ENCODE results near the gene JUNB.

JUNB gene

GRCh38 chr19:12791345-12792050, at the start of gene JUNB:
JUNB (plus strand) TSS chr19:12791486; CDS start chr19:12791772, 286 bp downstream.
- peak; percentile 97 for DNase-seq

DNA sequence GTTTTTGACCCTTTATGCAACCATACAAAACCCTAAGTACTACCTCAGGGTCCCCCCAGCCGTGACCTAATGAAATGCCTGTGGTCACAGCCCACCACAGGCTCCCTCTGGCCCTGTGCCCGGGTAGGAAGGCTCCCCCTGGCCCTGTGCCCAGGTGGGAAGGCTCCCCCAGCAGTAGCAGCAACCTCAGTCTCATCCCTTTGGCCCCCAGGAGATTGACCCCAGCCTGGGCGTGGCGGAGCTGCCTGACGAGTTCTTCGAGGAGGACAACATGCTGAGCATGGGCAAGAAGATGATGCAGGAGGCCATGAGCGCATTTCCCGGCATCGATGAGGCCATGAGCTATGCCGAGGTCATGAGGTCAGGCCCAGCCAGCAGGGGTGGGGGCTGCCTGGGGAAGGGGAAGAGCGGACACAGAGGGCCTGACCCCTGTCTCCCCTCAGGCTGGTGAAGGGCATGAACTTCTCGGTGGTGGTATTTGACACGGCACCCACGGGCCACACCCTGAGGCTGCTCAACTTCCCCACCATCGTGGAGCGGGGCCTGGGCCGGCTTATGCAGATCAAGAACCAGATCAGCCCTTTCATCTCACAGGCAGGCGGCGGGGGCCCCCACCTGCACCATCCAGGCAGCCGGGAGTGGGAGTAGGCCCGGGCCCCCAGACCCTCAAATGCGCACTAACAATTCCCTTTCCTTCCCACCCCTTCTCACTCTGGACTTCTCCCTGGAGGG, 46.0 kb upstream of the JUNB start:
- DNase-seq: peak; percentile 44

GRCh38 chr19:12748489-12748888, 42.8 kb upstream of the JUNB start:
- no peak for DNase-seq

DNA sequence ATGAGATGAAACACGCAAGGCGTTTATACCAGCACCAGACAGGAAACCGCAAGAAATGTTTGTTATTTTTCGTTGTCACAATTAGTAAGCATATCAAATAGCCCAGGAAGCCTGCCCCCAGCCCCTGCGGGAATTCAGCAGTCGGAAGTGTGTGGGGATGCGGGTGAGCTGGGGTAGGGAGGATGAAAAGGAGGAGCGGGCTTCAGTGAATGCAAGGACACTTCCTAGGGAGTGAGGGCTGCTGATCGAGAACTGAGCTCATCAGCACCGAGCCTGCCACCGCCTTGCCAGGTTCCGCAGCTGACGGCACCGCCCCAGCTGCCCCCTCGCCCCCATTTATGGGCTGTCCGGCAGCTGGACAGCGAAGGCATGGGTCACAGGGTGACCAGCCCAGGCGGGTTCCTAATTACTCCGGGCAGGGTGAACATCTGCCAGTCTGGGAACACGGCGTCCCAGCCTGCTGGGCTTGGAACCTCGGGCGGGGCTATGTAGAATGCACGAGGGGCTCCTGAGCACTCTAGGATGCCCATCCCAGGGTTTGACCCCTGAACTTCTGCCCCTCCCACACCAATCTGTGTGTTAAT, 41.3 kb upstream of the JUNB start:
- peak; percentile 52 for DNase-seq

GRCh38 chr19:12750851-12751250, 40.4 kb upstream of the JUNB start:
- DNase-seq: no peak

- DNase-seq: no peak
Observed at GRCh38 chr19:12751635-12752034, 39.7 kb upstream of the JUNB start, which contains the start of gene BEST2. BEST2 (plus strand) TSS chr19:12751791; CDS start chr19:12752593, 802 bp downstream.

DNA sequence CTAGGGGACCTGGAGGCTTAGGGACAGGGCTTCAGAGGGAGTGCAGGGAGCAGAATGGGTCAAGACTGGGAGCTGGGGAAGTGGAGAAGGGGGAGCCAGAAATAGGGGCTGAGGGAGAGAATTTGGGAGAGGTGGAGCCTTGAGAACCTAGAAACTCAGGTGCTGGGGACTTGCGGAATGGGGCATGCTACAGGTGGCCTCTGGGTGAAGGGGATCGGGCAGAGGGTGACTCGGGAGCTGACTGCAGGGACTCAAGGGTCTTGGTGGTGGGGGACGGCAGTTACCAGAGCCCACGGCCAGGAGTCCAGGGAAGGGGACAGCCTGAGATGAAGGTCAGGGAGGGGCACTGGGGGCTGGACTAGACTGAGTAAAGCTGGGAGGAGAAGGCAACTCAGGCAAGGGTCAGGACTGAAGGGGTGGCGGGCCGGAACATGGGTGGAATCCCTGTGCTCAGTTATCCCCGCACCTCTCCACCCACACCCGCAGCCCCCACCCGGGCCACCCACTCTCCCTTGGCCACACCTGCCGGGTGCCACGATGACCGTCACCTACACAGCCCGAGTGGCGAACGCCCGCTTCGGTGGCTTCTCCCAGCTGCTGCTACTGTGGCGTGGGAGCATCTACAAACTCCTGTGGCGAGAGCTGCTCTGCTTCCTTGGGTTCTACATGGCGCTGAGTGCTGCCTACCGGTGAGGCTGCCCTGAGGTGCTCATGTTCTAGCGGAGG, 39.1 kb upstream of the JUNB start:
- no peak for DNase-seq

DNA sequence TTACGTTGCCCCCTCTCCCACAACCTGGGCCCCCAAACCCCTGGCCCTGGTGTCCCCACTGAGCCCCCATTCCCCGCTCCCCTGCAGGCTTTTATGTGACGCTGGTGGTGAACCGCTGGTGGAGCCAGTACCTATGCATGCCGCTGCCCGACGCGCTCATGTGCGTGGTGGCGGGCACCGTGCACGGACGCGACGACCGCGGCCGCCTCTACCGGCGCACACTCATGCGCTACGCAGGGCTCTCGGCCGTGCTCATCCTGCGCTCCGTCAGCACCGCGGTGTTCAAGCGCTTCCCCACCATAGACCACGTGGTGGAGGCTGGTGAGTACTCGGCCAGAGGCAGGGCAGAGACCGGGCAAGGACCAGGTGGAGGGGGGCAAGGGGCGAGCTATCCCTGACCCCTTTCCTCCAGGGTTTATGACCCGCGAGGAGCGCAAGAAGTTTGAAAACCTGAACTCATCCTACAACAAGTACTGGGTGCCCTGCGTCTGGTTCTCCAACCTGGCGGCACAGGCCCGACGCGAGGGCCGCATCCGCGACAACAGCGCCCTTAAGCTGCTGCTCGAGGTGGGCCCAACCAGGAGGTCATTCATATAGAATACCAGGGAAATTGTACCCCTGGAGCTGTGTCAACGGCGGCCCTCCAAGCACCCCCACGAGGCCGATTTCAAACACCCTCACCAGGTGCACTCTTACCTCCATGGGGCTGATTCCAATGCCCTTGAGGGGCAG, 36.7 kb upstream of the JUNB start:
- DNase-seq: no peak

- no peak for DNase-seq
Observed at GRCh38 chr19:12756150-12756883, 35.0 kb upstream of the JUNB start.

DNA sequence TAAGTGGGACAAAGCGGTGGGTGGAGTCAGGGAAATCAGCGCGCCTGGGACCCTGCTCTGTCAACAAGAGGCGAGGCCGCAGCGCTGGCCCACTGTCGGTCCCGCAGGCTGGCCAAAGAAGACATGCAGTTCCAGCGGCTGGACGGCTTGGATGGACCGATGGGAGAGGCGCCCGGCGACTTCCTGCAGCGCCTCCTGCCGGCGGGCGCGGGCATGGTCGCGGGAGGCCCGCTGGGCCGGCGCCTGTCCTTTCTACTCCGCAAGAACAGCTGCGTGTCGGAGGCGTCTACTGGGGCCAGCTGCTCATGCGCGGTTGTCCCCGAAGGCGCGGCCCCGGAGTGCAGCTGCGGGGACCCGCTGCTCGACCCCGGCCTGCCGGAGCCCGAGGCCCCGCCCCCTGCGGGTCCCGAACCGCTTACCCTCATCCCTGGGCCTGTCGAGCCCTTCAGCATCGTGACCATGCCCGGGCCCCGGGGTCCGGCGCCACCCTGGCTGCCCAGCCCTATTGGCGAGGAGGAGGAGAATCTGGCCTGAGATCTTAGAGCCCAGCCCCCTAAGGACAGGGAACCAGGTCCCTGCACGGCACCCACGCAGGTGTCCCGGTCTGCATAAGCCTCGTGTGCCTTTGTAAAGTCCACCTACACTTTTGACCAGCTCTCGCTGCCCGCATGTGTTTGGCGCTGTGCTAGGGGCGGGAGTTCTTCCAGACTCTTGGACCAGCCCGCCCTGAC, 33.6 kb upstream of the JUNB start:
- DNase-seq: peak; percentile 77

DNA sequence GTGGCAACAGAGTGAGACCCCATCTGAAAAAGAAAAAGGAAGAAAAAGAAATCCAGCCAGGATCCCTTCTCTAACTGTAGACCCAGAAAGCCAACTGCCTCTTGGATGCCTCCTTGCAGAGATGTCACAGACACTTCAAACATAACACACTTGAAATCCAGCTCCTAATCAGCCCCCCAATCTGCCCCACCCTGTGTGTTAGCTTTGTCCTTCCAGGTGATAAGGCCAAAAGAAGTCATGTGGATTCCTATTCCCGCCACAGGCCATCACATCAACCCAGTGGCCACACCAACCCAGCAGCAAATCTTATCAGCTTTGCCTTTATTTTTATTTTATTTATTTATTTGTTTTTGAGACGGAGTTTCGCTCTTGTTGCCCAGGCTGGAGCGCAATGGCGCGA, 31.6 kb upstream of the JUNB start:
- DNase-seq: no peak

GRCh38 chr19:12763100-12763499, 28.2 kb upstream of the JUNB start:
- DNase-seq: no peak

DNA sequence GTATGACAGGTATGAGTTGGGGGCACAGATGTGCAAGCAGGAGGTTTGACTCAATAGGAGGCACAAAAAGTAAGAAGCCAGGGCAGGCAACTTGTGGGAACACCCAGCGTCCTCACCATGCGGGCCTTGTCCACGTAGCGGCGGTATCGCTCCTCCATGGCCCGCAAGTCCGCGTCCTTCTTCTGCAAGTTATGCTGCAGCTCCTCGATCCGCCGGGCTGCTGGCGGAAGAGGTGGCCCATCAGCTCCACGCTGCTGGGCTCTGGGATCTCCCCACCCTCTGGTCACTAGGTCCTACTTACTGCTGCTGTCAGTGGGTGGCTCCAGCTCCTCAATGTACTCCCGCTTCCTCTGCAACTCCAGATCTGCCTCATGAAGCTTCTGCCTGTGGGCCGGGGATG, 26.6 kb upstream of the JUNB start:
- DNase-seq: no peak

DNA sequence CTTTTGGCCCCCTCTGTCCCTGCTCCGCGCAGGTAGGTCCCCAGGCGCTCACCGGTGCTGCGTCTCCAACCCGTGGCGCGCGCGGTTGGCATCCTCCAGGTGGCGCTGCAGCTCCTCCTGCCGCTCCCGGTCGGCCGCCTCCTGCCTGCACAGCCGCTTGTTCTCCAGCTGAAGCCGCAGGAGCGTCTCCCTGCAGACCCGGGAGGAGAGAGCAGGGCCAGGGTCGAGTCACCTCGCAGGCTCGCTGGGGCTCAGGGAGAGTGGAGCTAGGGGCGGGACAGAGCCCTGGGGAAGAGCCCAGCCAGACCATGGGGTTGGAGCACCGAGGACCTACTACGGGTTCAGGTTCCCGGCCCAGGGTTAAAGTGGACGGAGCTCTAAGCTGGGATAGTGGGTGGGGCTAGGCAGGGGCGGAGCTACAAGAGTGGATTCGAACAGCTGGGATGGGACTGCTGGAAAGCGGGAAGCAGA, 25.2 kb upstream of the JUNB start:
- DNase-seq: peak; percentile 83

- DNase-seq: no peak
Observed at GRCh38 chr19:12767150-12767549, 24.1 kb upstream of the JUNB start.

DNA sequence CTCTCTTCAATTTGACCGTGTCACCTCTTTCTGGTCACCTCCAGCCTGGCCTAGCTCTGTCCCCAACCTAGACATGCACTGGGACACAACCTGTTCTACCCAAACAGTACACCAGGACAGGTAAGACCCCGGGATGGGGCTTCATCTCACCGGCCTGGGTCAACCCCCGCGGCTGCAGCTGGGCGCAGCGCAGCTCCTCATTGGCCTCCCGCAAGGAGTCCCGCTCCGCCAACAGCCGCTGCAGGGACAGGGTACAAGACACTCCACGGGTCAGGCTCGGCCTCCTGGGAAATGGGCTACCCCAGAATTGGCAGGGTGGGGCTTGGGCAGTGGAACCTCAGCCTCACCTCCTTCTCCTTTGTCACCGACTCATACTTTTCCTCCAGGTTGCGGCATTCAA, 23.6 kb upstream of the JUNB start:
- no peak for DNase-seq

DNA sequence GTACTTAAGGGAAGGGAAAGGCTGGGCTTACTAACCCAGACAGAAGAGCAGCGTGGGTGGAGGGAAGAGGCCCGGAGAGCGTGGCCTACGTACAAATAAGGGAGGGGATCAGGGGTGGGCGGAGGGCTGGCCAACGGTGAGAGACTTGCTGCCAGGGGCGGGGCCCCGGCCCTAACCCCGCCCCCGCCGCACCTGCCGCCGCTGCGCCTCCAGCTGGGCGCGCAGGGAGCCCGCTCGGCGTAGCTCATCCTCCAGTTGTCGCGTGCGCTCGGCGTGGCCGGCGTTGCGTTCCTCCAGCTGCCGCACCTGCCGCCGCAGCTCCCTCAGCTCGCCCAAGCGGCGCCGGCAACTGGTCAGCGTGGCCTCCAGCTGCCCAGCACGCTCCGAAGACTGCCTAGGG, 21.6 kb upstream of the JUNB start:
- no peak for DNase-seq

- DNase-seq: no peak
Observed at GRCh38 chr19:12770922-12771321, 20.4 kb upstream of the JUNB start.

DNA sequence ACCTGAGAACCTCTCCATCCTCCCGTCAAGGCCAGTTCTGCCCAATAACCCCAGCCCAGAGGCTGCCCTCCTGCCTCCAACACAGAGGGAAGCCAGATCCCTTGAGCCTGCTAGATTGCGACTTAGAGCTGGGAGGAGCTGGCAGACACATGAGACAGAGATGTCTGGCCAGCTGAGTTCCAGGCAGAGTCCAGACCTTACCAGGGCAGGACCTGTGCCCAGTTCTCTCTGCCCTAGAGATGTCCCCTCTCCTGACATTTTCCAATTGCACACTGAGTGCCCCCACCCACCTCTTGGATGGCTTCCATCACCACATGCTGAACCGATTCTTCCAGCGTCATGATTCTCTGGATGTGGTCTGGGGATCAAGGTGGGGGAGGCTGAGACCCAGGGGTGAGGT, 19.0 kb upstream of the JUNB start:
- no peak for DNase-seq

GRCh38 chr19:12773571-12773970, 17.7 kb upstream of the JUNB start:
- peak; percentile 56 for DNase-seq
